Measurements from ENCODE around the gene ZDHHC8.

- TF ChIP-seq CTCF (IDR thresholded peaks at IDR 0.05) (no peak), EP300 (IDR thresholded peaks at IDR 0.05; ENCODE audit: low read depth) (no peak)
These were observed 50.3 kb downstream of the ZDHHC8 start for GRCh38 chr22:20181884-20182236.
